Kidney (tissue), 14 donors: Measurements from ENCODE around the gene TMEM270. TPM values are rescaled to one million over a fixed set of nuclear protein-coding genes. Genes with fewer than 3 reads are reported as not detected.

Source experiments
- DNase-seq, 5 donors: peaks; one replicate each; pipeline ENCODE4 v3.0.0-alpha.2; 2013 to 2020
- FAIRE-seq: peaks from 2 replicates; lab custom pipeline; 2012; peaks lifted over from hg19 to GRCh38; lab: Jason Lieb, UNC
- H3K27ac ChIP-seq, 2 donors: one replicate each; pipeline ENCODE4 v1.7.0; 2013; ENCODE audit warnings: low read depth in 2 of 2, low read length in 2 of 2, inconsistent platforms in 1 of 2
- H3K27me3 ChIP-seq: one replicate; pipeline ENCODE4 v1.7.1; 2013; ENCODE audit warnings: low read length, inconsistent platforms; ENCODE audit not compliant: control insufficient read depth, insufficient read depth
- H3K36me3 ChIP-seq, 3 donors: one replicate each; pipeline versions ENCODE4 v1.7.0 to v1.7.1; 2013; ENCODE audit warnings: low read length in 3 of 3, control low read depth in 1 of 3, inconsistent platforms in 1 of 3; ENCODE audit not compliant: insufficient read depth in 3 of 3, control insufficient read depth in 2 of 3
- H3K4me1 ChIP-seq, 3 donors: one replicate each; pipeline versions ENCODE4 v1.7.0 to v1.7.1; 2013; ENCODE audit warnings: low read length in 3 of 3, inconsistent platforms in 1 of 3, low read depth in 1 of 3; ENCODE audit not compliant: control insufficient read depth in 2 of 3, insufficient read depth in 2 of 3
- H3K4me3 ChIP-seq, 3 donors: one replicate each; pipeline versions ENCODE4 v1.7.0 to v1.8.1; 2013; ENCODE audit warnings: low read length in 3 of 3, control low read depth in 1 of 3, inconsistent platforms in 1 of 3
- H3K9ac ChIP-seq, 3 donors: one replicate each; pipeline versions ENCODE4 v1.7.0 to v1.7.1; 2013; ENCODE audit warnings: low read length in 3 of 3, control low read depth in 1 of 3, inconsistent platforms in 1 of 3
- H3K9me3 ChIP-seq, 3 donors: one replicate each; pipeline versions ENCODE4 v1.7.0 to v1.7.1; 2013; ENCODE audit warnings: low read length in 3 of 3, control low read depth in 1 of 3, inconsistent platforms in 1 of 3; ENCODE audit not compliant: control insufficient read depth in 2 of 3, insufficient read depth in 1 of 3
- intact Hi-C: fragments of 100-400 bp; cut with DNase I; formaldehyde crosslinking; loops from one replicate; pipeline ENCODE4 v1.11.1; 2022
- polyA plus RNA-seq: library from polyadenylated mRNA; stranded (reverse); fragments of 350-450 nt; fragmentation: Illumina TruSeq; extraction: RNeasy Lipid Tissue Mini Kit (QIAGEN cat#74804); gene quantifications from one replicate; pipeline ENCODE4 v1.2.3, GENCODE V29; 2014; ENCODE audit warnings: low read depth, low replicate concordance; ENCODE audit not compliant: insufficient read depth
- total RNA-seq: library from RNA; stranded (reverse); fragmentation: NEBNext Ultra II Directional; extraction: Animal tissue kit (Norgen Biotek cat#: 25700); gene quantifications from one replicate; pipeline ENCODE4 v1.2.1, GENCODE V29; 2021
- TF ChIP-seq, protein P1 (sequence below): IDR thresholded peaks from 3 replicates; pipeline ENCODE4 v1.5.1; 2012; ENCODE audit warnings: mild to moderate bottlenecking, moderate library complexity, borderline replicate concordance; ENCODE audit not compliant: insufficient read depth; ENCODE audit errors: extremely low read depth
- donor health status: control.
- donor health status: control.
- donor health status: control.
- donor health status: control.
- donor health status: control.
- donor health status: DM: yes; HTN: yes; CAD: no.
- donor health status: Normal renal cell carcinoma (clear cell type).

Gene TMEM270
- total and polyA plus RNA-seq, 2 donors from 2014 or later: 0.50 TPM; not detected in 1

DNA sequence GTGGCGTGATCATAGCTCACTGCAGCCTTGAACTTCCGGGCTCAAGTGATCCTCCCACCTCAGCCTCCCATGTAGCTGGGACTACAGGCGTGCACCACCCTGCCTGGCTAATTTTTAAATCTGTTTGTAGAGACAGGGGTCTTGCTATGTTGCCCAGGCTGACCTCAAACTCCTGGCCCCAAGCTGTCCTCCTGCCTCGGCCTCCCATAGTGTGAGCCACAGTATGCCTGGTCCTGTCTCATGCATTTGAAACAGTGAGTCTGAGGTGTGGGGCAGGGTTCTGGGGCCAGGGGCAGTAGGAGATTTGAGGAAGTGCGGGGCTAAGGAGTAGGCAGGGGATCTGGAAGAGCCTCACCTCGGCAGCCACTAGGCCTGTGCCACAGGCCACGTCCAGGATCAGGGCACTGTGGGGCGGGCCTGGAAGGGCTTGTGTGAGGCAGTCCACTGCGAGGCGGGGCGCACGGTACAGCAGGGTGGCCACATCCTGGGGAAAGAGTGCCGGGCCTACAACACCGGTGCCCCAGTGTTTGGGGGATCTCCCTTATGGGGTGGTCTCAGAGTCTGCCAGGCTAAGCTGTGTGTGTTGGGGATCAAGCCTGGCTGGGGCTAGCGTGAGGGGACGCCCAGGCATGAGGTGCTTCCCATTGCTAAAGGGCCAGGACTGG is 20.1 kb upstream of the TMEM270 start:
- Histone ChIP-seq H3K9me3 (no peaks in the 10 kb centered on the region), H3K4me1 (peaks cover 0 to 7% (median 0%) of the 10 kb centered on the region in 3 donors), H3K9ac (no peak overlapping the region), H3K36me3 (no peaks in the 10 kb centered on the region), H3K4me3 (no peak overlapping the region), H3K27ac (no peak overlapping the region), H3K27me3 (no peaks in the 10 kb centered on the region)
- FAIRE-seq (no peak), DNase-seq (no peak)
- TF ChIP-seq, protein P1, sequence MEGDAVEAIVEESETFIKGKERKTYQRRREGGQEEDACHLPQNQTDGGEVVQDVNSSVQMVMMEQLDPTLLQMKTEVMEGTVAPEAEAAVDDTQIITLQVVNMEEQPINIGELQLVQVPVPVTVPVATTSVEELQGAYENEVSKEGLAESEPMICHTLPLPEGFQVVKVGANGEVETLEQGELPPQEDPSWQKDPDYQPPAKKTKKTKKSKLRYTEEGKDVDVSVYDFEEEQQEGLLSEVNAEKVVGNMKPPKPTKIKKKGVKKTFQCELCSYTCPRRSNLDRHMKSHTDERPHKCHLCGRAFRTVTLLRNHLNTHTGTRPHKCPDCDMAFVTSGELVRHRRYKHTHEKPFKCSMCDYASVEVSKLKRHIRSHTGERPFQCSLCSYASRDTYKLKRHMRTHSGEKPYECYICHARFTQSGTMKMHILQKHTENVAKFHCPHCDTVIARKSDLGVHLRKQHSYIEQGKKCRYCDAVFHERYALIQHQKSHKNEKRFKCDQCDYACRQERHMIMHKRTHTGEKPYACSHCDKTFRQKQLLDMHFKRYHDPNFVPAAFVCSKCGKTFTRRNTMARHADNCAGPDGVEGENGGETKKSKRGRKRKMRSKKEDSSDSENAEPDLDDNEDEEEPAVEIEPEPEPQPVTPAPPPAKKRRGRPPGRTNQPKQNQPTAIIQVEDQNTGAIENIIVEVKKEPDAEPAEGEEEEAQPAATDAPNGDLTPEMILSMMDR: no peak
- intact Hi-C loops: no loop called here

GRCh38 chr7:73841689-73842066 is 19.3 kb upstream of the TMEM270 start:
- Histone ChIP-seq H3K36me3 (no peaks in the 10 kb centered on the region), H3K4me3 (peak overlapping the region; percentile 64 to 82 (median 66)), H3K27me3 (no peaks in the 10 kb centered on the region), H3K27ac (no peak overlapping the region), H3K9me3 (no peaks in the 10 kb centered on the region), H3K4me1 (peaks cover 0 to 7% (median 0%) of the 10 kb centered on the region in 3 donors), H3K9ac (peak overlapping the region; percentile 39 to 87 (median 67))
- DNase-seq: peak in 1 of 5 donors; percentile 73
- FAIRE-seq: no peak
- TF ChIP-seq, protein P1: no peak
- intact Hi-C loops: no loop called here

GRCh38 chr7:73842067-73842976 is 18.6 kb upstream of the TMEM270 start, which contains the start of gene METTL27:
TSS of gene METTL27 (minus strand) at chr7:73842516. CDS start at chr7:73842140, 376 bp downstream.
- H3K27ac ChIP-seq: peak within 1 kb of the TSS in 1 of 2 donors; percentile 74
- FAIRE-seq (no peak), DNase-seq (peak; percentile 97 to 98 (median 98))
- TF ChIP-seq, protein P1: no peak
- intact Hi-C loops: no loop called here
- no peaks in the 10 kb centered on the region for H3K36me3 ChIP-seq
- peaks cover 0 to 7% (median 0%) of the 10 kb centered on the region in 3 donors for H3K4me1 ChIP-seq
- H3K4me3 ChIP-seq: peak within 1 kb of the TSS; percentile 80 to 82 (median 81)
- no peaks in the 10 kb centered on the region for H3K9me3 ChIP-seq
- peak within 1 kb of the TSS; percentile 67 to 87 (median 74) for H3K9ac ChIP-seq
- H3K27me3 ChIP-seq: no peaks in the 10 kb centered on the region
